SK-N-SH (cell line): ENCODE results near the gene ST8SIA4.

Experiments used
- MXI1 ChIP-seq: IDR thresholded peaks from 2 replicates; pipeline ENCODE4 v1.6.1; 2012; ENCODE audit warnings: mild to moderate bottlenecking, low read depth, low read length, improper control_type of control experiment
- TF ChIP-seq, protein P1 (sequence below): fragments of 200-600 bp; sonication (generic); IDR thresholded peaks from 2 replicates; pipeline ENCODE4 v1.6.1; 2017; ENCODE audit warnings: antibody characterized with exemption, mild to moderate bottlenecking, moderate library complexity
- TF ChIP-seq, protein P2 (sequence below): IDR thresholded peaks from 2 replicates; pipeline ENCODE4 v1.4.0; 2012; ENCODE audit warnings: low read depth

DNA sequence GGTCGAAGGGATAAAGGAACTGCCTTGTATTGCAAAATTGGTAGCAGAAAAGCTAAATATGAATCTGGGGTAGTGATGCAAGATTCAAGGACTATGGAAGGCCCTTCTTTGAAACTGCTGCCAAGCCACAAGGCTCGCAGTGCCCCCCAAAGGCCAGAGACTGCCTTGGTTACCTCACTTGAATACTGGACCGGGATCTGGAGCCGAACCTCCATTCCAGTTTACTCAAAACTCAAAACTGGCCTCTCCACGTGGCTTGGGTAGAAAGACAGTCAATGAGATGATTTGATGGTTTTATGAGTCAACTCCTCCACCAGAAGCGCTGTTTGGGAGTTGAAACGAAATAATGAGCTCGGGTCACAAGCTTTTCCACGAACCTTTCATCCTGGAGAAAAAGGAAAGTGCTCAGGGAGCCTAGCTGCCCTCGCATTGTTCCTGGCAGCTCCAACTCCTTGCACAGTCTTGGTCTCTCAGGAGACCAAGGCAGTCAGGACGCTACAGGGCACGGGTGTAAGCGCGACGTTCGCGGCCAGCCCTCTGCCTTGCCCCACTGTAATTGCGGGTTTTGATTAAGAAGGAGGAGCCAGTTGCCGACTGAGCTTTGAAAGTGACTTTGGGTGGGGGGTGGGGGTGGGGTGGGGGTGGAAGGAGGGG lies 2.8 kb downstream of the ST8SIA4 start:
- TF ChIP-seq, protein P1, sequence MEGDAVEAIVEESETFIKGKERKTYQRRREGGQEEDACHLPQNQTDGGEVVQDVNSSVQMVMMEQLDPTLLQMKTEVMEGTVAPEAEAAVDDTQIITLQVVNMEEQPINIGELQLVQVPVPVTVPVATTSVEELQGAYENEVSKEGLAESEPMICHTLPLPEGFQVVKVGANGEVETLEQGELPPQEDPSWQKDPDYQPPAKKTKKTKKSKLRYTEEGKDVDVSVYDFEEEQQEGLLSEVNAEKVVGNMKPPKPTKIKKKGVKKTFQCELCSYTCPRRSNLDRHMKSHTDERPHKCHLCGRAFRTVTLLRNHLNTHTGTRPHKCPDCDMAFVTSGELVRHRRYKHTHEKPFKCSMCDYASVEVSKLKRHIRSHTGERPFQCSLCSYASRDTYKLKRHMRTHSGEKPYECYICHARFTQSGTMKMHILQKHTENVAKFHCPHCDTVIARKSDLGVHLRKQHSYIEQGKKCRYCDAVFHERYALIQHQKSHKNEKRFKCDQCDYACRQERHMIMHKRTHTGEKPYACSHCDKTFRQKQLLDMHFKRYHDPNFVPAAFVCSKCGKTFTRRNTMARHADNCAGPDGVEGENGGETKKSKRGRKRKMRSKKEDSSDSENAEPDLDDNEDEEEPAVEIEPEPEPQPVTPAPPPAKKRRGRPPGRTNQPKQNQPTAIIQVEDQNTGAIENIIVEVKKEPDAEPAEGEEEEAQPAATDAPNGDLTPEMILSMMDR: peak; percentile 34; the same call in 1 of the 2 replicates
- TF ChIP-seq, protein P2, sequence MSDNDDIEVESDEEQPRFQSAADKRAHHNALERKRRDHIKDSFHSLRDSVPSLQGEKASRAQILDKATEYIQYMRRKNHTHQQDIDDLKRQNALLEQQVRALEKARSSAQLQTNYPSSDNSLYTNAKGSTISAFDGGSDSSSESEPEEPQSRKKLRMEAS: no peak; the same call in 1 of the 2 replicates
- no peak for TF ChIP-seq MXI1
